ENCODE data around the gene REPIN1. TPM values are rescaled to one million over a fixed set of nuclear protein-coding genes. Genes with fewer than 3 reads are reported as not detected.

REPIN1 gene
- total and polyA plus RNA-seq, 9 of the 15 experiments (the other 6 are each of a cell fraction or from before 2014, with no cell fraction given): 8.1 to 283 (median 94.3) TPM

DNA sequence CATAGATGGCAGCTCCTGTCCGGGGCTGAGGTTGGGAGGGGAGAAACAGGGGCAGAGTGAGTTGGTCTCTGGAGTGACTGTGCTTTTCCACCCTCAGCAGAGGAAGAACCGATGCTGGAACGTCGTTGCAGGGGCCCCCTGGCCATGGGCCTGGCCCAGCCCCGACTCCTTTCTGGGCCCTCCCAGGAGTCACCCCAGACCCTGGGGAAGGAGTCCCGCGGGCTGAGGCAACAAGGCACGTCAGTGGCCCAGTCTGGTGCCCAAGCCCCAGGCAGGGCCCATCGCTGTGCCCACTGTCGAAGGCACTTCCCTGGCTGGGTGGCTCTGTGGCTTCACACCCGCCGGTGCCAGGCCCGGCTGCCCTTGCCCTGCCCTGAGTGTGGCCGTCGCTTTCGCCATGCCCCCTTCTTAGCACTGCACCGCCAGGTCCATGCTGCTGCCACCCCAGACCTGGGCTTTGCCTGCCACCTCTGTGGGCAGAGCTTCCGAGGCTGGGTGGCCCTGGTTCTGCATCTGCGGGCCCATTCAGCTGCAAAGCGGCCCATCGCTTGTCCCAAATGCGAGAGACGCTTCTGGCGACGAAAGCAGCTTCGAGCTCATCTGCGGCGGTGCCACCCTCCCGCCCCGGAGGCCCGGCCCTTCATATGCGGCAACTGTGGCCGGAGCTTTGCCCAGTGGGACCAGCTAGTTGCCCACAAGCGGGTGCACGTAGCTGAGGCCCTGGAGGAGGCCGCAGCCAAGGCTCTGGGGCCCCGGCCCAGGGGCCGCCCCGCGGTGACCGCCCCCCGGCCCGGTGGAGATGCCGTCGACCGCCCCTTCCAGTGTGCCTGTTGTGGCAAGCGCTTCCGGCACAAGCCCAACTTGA lies 2.7 kb downstream of the REPIN1 start (continued):
- TF ChIP-seq ZKSCAN8 (CRISPR knock-in tag; IDR thresholded peaks at IDR 0.05): no peak
- TF ChIP-seq SNRNP70 (optimal IDR thresholded peaks at IDR 0.05; ENCODE audit: low read depth, low read length): no peak
- peak; percentile 38; the same call in 1 of the 2 replicates for TF ChIP-seq ZNF143 (CRISPR knock-in tag; IDR thresholded peaks at IDR 0.05)
- no peak for TF ChIP-seq CBX5 (IDR thresholded peaks at IDR 0.05; ENCODE audit: borderline replicate concordance, low read depth)
- TF ChIP-seq KLF10 (CRISPR knock-in tag; IDR thresholded peaks at IDR 0.05): no peak
- no peak for TF ChIP-seq ZNF780A (CRISPR knock-in tag; IDR thresholded peaks at IDR 0.05)
- no peak for TF ChIP-seq JUND (IDR thresholded peaks at IDR 0.05; ENCODE audit: borderline replicate concordance, low read depth, low read length)
- TF ChIP-seq JUND (tag; IDR thresholded peaks at IDR 0.05; ENCODE audit: borderline replicate concordance, low read depth, low read length): no peak
- TF ChIP-seq, protein P1, sequence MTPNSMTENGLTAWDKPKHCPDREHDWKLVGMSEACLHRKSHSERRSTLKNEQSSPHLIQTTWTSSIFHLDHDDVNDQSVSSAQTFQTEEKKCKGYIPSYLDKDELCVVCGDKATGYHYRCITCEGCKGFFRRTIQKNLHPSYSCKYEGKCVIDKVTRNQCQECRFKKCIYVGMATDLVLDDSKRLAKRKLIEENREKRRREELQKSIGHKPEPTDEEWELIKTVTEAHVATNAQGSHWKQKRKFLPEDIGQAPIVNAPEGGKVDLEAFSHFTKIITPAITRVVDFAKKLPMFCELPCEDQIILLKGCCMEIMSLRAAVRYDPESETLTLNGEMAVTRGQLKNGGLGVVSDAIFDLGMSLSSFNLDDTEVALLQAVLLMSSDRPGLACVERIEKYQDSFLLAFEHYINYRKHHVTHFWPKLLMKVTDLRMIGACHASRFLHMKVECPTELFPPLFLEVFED (CRISPR knock-in tag; conservative IDR thresholded peaks at IDR 0.05): no peak
- TF ChIP-seq PHB2 (IDR thresholded peaks at IDR 0.05; ENCODE audit: low read depth): no peak
- TF ChIP-seq ZNF766 (CRISPR knock-in tag; conservative IDR thresholded peaks at IDR 0.05): no peak
- TF ChIP-seq ETV5 (CRISPR knock-in tag; IDR thresholded peaks at IDR 0.05; ENCODE audit: low read depth): no peak

Data from K562 (cell line).